ENCODE data around the gene OR5M8. TPM values are rescaled to one million over a fixed set of nuclear protein-coding genes. Genes with fewer than 3 reads are reported as not detected.

Gene OR5M8
- total RNA-seq, 4 donors from 2014 or later: not detected

DNA sequence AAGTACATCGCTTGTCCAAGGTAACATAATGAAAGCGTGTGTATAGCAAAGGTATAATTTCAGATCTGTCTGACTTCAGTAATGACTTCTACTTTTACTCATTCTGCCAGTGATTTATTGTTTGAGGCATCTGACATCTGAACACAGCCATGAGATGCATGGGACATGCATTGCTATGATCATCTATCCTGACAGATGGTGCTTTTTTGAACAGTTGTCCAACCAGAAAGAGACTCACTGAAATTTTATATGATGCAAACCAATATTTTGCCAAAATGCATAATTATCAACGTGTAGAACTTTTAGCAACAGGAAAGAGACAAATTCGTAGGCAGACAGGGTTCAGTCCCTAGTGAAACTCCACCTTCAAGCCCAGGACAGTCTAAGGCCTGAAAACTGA lies 37.6 kb downstream of the OR5M8 start:
- TF ChIP-seq, protein P1, sequence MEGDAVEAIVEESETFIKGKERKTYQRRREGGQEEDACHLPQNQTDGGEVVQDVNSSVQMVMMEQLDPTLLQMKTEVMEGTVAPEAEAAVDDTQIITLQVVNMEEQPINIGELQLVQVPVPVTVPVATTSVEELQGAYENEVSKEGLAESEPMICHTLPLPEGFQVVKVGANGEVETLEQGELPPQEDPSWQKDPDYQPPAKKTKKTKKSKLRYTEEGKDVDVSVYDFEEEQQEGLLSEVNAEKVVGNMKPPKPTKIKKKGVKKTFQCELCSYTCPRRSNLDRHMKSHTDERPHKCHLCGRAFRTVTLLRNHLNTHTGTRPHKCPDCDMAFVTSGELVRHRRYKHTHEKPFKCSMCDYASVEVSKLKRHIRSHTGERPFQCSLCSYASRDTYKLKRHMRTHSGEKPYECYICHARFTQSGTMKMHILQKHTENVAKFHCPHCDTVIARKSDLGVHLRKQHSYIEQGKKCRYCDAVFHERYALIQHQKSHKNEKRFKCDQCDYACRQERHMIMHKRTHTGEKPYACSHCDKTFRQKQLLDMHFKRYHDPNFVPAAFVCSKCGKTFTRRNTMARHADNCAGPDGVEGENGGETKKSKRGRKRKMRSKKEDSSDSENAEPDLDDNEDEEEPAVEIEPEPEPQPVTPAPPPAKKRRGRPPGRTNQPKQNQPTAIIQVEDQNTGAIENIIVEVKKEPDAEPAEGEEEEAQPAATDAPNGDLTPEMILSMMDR (IDR thresholded peaks at IDR 0.05): no peak
- TF ChIP-seq POLR2A (IDR thresholded peaks at IDR 0.05): no peak
- H3K4me3 ChIP-seq (ENCODE audit: low read depth, poor library complexity, severe bottlenecking): no peak overlapping the region
- intact Hi-C loops (cut with DNase I; ENCODE audit: low total_unique reads): no loop called here
- DNase-seq (ENCODE audit: low spot score in 2 of 2): no peak
- WGBS, 2 donors: 71 to 72% methylated on average over 4 of the region's 4 CpGs

Other genes starting within 250 kb of the OR5M8 start
- gene OR5T3, start 239.1 kb downstream of the OR5M8 start, total RNA-seq: not detected
- not detected for gene OR5T1, start 217.2 kb downstream of the OR5M8 start, total RNA-seq
- not detected for gene OR8H1, start 199.1 kb downstream of the OR5M8 start, total RNA-seq
- not detected for gene OR8K3, start 176.2 kb downstream of the OR5M8 start, total RNA-seq
- not detected for gene OR8K1, start 145.3 kb downstream of the OR5M8 start, total RNA-seq
- gene OR8J1, start 137.1 kb downstream of the OR5M8 start, total RNA-seq: not detected
- gene OR8U1, start 115.7 kb downstream of the OR5M8 start, total RNA-seq: not detected
- not detected for gene OR5AL1, start 78.7 kb downstream of the OR5M8 start, total RNA-seq
- gene OR5M3, start 18.0 kb downstream of the OR5M8 start, total RNA-seq: not detected
- under 1 TPM in 1 of 4 donors, not detected in 3; 0.38 TPM for gene OR5M11, start 51.9 kb upstream of the OR5M8 start, total RNA-seq
- not detected for gene OR5M10, start 86.4 kb upstream of the OR5M8 start, total RNA-seq
- not detected for gene OR5M1, start 123.5 kb upstream of the OR5M8 start, total RNA-seq
- not detected for gene OR5AP2, start 151.1 kb upstream of the OR5M8 start, total RNA-seq
- gene OR5AR1, start 172.3 kb upstream of the OR5M8 start, total RNA-seq: not detected
- gene OR9G1, start 207.7 kb upstream of the OR5M8 start, total RNA-seq: not detected

All from lower leg skin (tissue), 4 donors.